Heart left ventricle (tissue), 16 donors: ENCODE data around the gene GPR107. TPM values are rescaled to one million over a fixed set of nuclear protein-coding genes. Genes with fewer than 3 reads are reported as not detected.

ENCODE experiments used
- ATAC-seq, 4 donors: fragments of 200-7000 bp; cut with Tn5 transposase; one replicate each; pipeline ENCODE4 v1.9.1; 2020 to 2022; ENCODE audit warnings: moderate library complexity in 4 of 4, mild to moderate bottlenecking in 3 of 4, moderate number of reproducible peaks in 1 of 4
- DNase-seq, 5 donors: peaks; one replicate each; pipeline ENCODE4 v3.0.0-alpha.2; 2020
- H3K27ac ChIP-seq, 12 donors: fragments of 200-600 bp; sonication (generic) in 4 of 12; one replicate each; pipeline versions ENCODE4 v1.5.0 to v1.8.0; 2016 to 2022; ENCODE audit warnings: mild to moderate bottlenecking in 2 of 12
- H3K27me3 ChIP-seq, 9 donors: fragments of 200-600 bp; sonication (generic) in 2 of 9; one replicate each; pipeline versions ENCODE4 v1.5.1 to v1.8.0; 2016 to 2022; ENCODE audit warnings: mild to moderate bottlenecking in 3 of 9
- H3K36me3 ChIP-seq, 9 donors: fragments of 200-600 bp; sonication (generic) in 2 of 9; one replicate each; pipeline versions ENCODE4 v1.5.0 to v1.8.0; 2018 to 2022; ENCODE audit warnings: mild to moderate bottlenecking in 2 of 9
- H3K4me1 ChIP-seq, 12 donors: fragments of 200-600 bp; sonication (generic) in 4 of 12; one replicate each; pipeline versions ENCODE4 v1.5.0 to v1.8.0; 2016 to 2022; ENCODE audit warnings: mild to moderate bottlenecking in 3 of 12
- H3K4me3 ChIP-seq, 12 donors: fragments of 200-600 bp; sonication (generic) in 4 of 12; one replicate each; pipeline versions ENCODE4 v1.5.0 to v1.8.0; 2017 to 2022; ENCODE audit warnings: mild to moderate bottlenecking in 9 of 12, moderate library complexity in 4 of 12
- H3K9me3 ChIP-seq, 12 donors: fragments of 200-600 bp; sonication (generic) in 4 of 12; one replicate each; pipeline versions ENCODE4 v1.5.0 to v1.8.0; 2016 to 2022; ENCODE audit warnings: mild to moderate bottlenecking in 1 of 12
- POLR2A ChIP-seq, 2 donors: fragments of 450-650 bp; IDR thresholded peaks; one replicate each; pipeline ENCODE4 v1.6.1; 2017; ENCODE audit warnings: antibody characterized with exemption in 2 of 2, mild to moderate bottlenecking in 2 of 2, moderate library complexity in 2 of 2
- WGBS, 4 donors: extraction: QIAGEN DNeasy Blood & Tissue Kit in 2 of 4; methylation state at CpG; one replicate each; pipeline versions ENCODE4 v1.1.5 to v1.1.7; 2013 to 2018; 5-methylcytosine and 5-hydroxymethylcytosine counted together
- intact Hi-C, 10 donors: fragments of 100-400 bp; cut with DNase I; formaldehyde crosslinking; loops; one replicate each; pipeline versions ENCODE4 v1.11.1 to v1.14.2; 2022
- polyA plus RNA-seq, 2 donors: library from polyadenylated mRNA; stranded (reverse); fragments of 200-250 nt; gene quantifications; one replicate each; pipeline ENCODE4 v1.2.3, GENCODE V29; 2013
- total RNA-seq, 9 donors: library from RNA; depleted of rRNA in 2 of 9; stranded (reverse); fragments of >200 nt in 2 of 9; fragmentation: NEBNext Ultra II Directional in 3 of 9; extraction: Animal tissue kit (Norgen Biotek cat#: 25700) in 3 of 9; gene quantifications; one replicate each; pipeline versions ENCODE4 v1.1.0 to v1.2.4, GENCODE V29; 2016 to 2023
- TF ChIP-seq, protein P1 (sequence below), 12 donors: fragments of 200-600 bp; sonication (generic) in 4 of 12; IDR thresholded peaks; one replicate each; pipeline versions ENCODE4 v1.5.0 to v1.8.0; 2018 to 2022; ENCODE audit warnings: antibody characterized with exemption in 12 of 12, mild to moderate bottlenecking in 5 of 12
- donor health status: ischemic (EF 13 %, LVEDD 7.1; RV severe dilation, severe dysfunction).
- donor health status: healthy with polysubstance abuse.
- donor health status: DM: no; HTN: yes; CAD: no.
- donor health status: DM: no; HTN: no; CAD: no.
- donor health status: ischemic (EF 25% LVEDD 6.9; RV normal size, moderate dysfunction).
- donor health status: ischemic (EF 25% LVEDD 5.7; RV mildly dilated, moderate dysfunction).
- donor health status: healthy.
- donor health status: DM: yes; HTN: yes; CAD: no.
- donor health status: ischemic (EF 35%, LVEDD 5.7; RV mildly dilated, moderate dysfunction).
- donor health status: nonischemic (EF 11% LVEDD 7.7; RV severe dilation, severe dysfunction).
- donor health status: DM: yes; HTN: yes; CAD: no.
- donor health status: PGD.
- donor health status: ischemic (EF 29% LVEDD 5.4; RV normal size, mild dysfunction).
- donor health status: nonischemic (EF 23%, LVEDD 6.1; RV moderate dilation, normal function).

The GPR107 gene
- total and polyA plus RNA-seq, 11 donors = 7.0 to 33.2 (median 21.3) TPM

DNA sequence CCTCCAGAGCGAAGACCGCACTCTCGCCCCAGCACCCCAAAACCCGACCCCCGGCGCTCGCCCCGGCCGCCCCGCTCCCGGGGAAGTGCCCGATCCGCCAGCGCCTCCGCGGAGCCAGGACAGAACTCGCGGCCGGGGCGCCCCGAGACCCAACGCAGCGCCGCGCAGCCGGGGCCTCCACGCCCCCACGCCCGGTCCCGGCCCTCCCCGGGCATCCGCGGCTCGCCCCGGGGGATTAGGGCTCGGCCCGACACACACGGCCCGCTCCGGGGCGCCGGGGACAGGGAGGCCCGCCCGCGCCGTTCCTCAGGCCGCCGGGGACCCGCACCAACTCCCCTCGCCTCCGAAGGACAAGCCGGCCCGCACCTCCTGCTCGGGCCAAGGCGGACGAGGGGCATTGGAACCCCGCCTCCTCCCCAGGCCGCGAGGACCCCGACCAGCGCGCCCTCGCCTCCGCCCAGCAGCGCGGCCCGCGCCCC, 11.3 kb upstream of the GPR107 start:
- H3K4me3 ChIP-seq = peak overlapping the region; percentile 65 to 97 (median 94)
- no peaks in the 10 kb centered on the region for H3K9me3 ChIP-seq
- peaks cover 0 to 72% (median 24%) of the 10 kb centered on the region in 12 donors for H3K4me1 ChIP-seq
- peak overlapping the region; percentile 89 to 97 (median 94) for H3K27ac ChIP-seq
- H3K27me3 ChIP-seq = no peaks in the 10 kb centered on the region
- no peaks in the 10 kb centered on the region for H3K36me3 ChIP-seq
- peak; percentile 34 to 78 (median 43) for DNase-seq
- peak in 2 of 4 donors; percentile 47 for ATAC-seq
- WGBS, 4 donors = 0 to 1% (median 1%) methylated on average over 18 to 68 of the region's 68 CpGs
- TF ChIP-seq POLR2A (IDR thresholded peaks at IDR 0.05) = no peak
- TF ChIP-seq, protein P1, sequence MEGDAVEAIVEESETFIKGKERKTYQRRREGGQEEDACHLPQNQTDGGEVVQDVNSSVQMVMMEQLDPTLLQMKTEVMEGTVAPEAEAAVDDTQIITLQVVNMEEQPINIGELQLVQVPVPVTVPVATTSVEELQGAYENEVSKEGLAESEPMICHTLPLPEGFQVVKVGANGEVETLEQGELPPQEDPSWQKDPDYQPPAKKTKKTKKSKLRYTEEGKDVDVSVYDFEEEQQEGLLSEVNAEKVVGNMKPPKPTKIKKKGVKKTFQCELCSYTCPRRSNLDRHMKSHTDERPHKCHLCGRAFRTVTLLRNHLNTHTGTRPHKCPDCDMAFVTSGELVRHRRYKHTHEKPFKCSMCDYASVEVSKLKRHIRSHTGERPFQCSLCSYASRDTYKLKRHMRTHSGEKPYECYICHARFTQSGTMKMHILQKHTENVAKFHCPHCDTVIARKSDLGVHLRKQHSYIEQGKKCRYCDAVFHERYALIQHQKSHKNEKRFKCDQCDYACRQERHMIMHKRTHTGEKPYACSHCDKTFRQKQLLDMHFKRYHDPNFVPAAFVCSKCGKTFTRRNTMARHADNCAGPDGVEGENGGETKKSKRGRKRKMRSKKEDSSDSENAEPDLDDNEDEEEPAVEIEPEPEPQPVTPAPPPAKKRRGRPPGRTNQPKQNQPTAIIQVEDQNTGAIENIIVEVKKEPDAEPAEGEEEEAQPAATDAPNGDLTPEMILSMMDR (IDR thresholded peaks at IDR 0.05) = no peak
- intact Hi-C loops = loop anchor here in 7 of 10 donors (2.0 to 10.0 kb wide), 6 partner anchors 75 to 158 kb away; no protein-coding TSS in a partner anchor

DNA sequence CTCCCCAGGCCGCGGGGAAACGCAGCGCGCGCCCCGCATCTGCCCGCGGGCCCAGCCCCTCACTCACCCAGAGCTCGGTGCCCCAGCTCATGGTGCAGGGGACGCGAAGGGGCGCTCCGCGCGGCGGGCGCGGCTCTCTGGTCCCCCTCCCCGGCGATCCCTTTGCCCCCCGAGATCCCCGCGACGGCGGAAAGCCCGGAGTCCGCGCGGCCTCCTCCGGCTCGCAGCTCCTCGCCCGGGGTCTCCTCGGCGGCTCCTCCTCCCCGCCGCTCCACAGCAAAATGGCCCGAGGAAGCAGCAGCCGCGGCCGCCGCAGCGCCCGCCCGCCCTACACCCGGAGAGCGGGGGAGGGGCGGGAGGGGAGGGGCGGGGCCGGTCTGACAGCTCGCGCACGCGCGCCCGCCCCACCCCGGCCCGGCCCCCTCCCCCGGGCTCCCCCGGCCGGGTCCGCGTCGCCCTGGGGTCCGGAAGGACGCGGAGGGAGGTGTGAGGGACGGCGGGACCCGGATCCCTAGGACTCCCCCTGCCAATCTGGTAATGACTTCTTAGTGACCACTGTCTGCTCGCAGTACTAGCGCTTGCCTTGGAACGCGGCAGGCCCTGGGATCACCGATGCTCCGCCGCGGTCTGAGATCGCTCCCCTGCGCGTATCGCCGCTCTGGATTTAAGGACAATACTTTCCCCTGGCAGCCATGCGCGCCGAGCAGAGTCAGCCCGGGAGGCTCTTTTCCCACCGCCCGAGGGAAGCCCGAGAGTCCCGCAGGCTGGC, 10.6 kb upstream of the GPR107 start, which contains the start of gene FNBP1:
Gene FNBP1, minus strand, starts transcription at position 305 of the 769 bp plus-strand sequence. Its CDS starts 214 bp downstream, at position 91.
- DNase-seq (peak; percentile 85 to 92 (median 88)), ATAC-seq (peak; percentile 77 to 96 (median 93))
- TF ChIP-seq, protein P1 (IDR thresholded peaks at IDR 0.05) = no peak
- peak; percentile 9 to 81 for TF ChIP-seq POLR2A (IDR thresholded peaks at IDR 0.05)
- Histone ChIP-seq H3K4me3 (peak within 1 kb of the TSS; percentile 65 to 97 (median 94)), H3K9me3 (no peaks in the 10 kb centered on the region), H3K36me3 (no peaks in the 10 kb centered on the region), H3K27me3 (no peaks in the 10 kb centered on the region), H3K4me1 (peaks cover 0 to 67% (median 24%) of the 10 kb centered on the region in 12 donors), H3K27ac (peak within 1 kb of the TSS; percentile 89 to 97 (median 94))
- intact Hi-C loops = loop anchor here in 7 of 10 donors (1.0 to 10.0 kb wide), 7 partner anchors 76 to 158 kb away; no protein-coding TSS in a partner anchor
- WGBS, 4 donors = 0 to 1% (median 0%) methylated on average over 4 to 92 of the region's 92 CpGs

DNA sequence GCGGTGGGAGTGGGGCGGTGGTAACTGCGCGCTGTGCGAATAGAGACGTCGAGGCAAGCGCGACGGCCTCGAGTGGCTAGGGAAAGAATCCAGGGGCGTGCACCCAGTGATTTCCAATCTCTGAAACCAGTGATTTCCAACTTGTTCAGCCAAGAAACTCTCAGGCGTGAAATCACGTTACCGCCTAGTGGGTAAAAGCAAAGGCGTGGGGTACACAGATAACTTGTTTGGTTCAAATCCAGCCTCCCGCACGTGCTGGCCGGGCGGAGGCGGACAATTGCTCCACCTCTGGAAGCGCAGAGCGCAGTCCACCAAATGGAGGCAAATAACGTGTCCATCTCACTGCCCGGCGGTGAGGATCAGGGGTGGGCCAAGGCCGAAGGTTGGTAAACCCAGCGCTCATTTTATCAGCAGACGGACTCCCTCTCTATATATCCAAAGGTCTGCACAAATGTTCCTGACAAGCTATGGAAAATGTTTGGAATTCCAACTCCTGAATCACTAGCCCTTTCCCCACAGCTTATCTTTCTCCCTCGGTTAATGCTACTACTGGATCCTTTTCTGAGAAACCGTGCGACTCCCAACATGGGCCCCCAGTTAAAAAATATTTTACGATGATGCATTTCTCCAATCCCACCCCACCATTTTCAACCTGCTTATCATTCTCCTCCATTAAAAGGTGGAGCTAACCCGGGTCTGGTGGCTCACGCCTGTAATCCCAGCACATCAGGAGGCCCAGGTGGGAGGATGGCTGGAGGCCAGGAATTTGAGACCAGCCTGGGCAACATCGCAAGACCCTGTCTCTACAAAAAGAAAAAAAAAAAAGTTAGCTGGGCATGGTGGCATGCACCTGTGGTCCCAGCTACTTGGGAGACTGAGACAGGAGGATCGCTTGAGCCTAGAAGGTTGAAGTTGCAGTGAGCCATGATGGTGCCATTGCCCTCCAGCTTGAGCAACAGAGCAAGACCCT, 9.8 kb upstream of the GPR107 start:
- Histone ChIP-seq H3K27ac (peak overlapping the region; percentile 89 to 97 (median 94)), H3K27me3 (no peaks in the 10 kb centered on the region), H3K4me1 (peaks cover 0 to 60% (median 24%) of the 10 kb centered on the region in 12 donors), H3K36me3 (no peaks in the 10 kb centered on the region), H3K9me3 (no peaks in the 10 kb centered on the region), H3K4me3 (peak overlapping the region; percentile 65 to 97 (median 94))
- DNase-seq (peak in 4 of 5 donors; percentile 44 to 67 (median 48)), ATAC-seq (peak in 3 of 4 donors; percentile 24 to 58 (median 43))
- intact Hi-C loops = loop anchor here in 7 of 10 donors (1.0 to 10.0 kb wide), 7 partner anchors 77 to 159 kb away; no protein-coding TSS in a partner anchor
- TF ChIP-seq, protein P1 (IDR thresholded peaks at IDR 0.05) = peak in 2 of 12 donors; percentile 27 to 34
- peak in 1 of 2 donors; percentile 30 for TF ChIP-seq POLR2A (IDR thresholded peaks at IDR 0.05)
- WGBS, 4 donors = 19 to 23% (median 22%) methylated on average over 35 to 37 of the region's 37 CpGs
